GM21723 (cell line): ENCODE data around the gene ATP2A3.

Experiments
- ATAC-seq: cut with Tn5 transposase; IDR thresholded peaks from one replicate; pipeline ENCODE4 v1.9.1; 2021; ENCODE audit warnings: mild to moderate bottlenecking, moderate library complexity; ENCODE audit not compliant: unreplicated experiment

ATP2A3 gene

GRCh38 chr17:3893720-3894116 lies 70.5 kb downstream of the ATP2A3 start:
- ATAC-seq, result no peak

DNA sequence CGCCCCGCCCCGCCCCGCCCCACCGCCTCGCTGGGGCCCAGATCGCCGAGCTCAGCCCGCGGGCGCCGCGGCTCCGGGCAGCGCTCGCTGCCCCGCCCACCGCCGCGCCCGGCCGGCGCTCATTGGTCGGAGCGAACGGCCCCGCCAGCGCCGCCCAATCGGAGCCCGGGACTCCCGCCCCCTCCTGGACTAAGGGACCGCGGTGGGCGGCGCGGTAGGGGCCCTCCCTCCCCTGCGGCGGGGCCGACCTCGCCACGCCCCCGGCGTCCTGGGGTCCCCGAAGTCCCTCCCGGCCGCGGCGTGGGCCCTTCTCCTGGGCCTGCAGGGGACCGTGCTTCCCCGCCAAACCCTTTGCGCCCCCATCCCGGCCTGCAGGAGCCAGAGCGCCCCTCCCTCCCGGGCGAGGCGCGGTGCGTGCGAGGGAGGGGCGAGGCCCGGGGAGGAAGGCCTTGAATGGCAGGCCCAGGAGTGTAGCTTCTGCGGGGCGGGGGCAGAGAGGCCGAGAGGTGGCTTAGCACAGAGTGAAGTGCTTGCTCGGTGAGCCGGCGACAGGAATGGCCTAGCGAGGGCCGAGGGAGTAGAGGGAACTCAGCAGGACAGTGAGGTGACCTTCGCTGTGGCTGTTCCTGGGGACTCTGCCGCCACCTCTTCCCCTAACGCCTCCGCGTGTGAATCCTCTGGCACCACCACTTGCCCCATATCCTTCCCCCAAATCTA lies 71.1 kb downstream of the ATP2A3 start, which contains the start of gene CAMKK1:
Gene CAMKK1 (minus strand): TSS at position 51 of the 717 bp plus-strand sequence. CDS start 7,366 bp downstream, outside the sequence.
- ATAC-seq, result peak; percentile 85

DNA sequence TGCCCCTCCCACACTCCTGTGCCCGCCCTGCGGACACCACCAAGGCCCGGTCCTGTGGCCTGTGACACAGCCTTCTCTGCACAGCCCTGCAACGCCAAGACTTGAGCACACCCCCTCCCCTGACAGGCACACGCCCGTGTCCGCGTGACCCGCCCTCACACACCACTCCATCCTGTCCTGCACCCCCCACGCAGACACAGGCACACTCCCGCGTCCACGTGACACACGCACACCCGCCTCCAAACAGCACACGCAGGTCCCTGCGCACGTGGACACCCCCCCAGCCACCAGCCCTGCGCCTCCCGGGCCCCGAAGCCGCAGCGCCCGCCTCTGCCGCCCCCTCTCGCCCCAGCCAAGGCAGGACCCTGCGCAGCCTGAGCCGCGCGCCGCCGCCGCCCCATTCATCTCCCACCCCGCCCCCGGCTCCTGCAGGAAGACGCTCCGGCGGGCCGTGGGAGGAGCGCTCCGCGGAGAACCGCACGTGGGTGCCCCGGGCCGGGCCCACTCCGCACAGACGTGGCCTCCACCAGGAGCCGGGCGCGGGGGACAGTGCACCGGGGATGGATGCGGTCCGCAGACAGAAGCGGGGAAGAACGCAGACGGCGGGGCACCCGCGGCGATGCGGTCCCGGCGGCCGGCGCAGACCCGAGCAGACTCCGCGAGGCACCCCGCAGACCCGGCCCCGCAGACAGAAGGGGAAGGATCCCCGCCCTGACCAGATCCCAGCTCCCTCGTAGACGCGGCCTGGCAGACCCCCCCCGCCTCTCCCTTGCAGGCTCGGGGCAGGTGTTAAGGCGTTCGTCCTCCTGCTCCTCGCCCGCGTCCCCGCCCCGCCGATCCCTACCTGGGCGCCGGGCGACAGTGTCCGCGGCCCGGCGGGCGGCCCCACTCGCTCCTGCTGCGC lies 71.9 kb downstream of the ATP2A3 start:
- ATAC-seq, result peak; percentile 22

GRCh38 chr17:3891626-3892094 lies 72.6 kb downstream of the ATP2A3 start:
- ATAC-seq, result no peak

GRCh38 chr17:3890878-3891219 lies 73.4 kb downstream of the ATP2A3 start:
- ATAC-seq, result no peak

DNA sequence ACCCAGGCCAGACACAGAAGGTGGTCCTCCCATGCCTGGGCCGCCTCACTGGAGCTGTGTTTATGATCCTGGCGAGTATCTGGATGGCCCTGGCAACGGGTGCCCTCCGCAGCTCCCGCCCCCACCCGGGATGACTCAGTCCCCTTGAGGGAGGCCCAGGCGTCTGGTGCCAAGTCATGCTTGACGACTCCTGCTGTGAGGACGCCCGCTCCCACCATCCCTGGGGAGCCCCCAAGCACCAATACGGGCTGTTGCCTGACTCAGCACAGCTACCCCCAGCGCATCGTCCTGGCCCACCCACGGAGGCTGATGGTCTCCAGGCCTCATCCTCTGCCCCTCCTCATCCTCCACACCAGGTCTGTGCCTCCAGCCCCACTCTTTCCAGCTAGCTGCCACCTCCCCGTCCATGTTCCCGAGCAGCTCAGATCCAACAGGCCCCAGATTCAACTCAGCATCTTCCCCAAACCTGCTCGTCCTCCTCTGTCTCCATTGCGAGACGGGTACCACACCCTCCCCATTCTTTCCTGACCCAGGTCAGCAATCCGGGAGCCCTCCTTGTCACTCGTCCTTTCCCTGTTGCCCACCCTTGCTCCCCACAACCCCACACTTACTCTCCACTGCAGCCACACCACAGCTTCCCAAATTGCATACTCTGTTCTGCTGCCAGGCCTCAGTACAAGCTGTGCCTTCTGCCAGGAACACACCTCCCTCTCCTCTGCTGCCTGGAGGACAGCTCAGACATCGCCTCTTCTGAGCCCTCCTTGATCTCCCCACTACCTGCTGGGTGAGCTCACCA lies 74.0 kb downstream of the ATP2A3 start:
- no peak for ATAC-seq

GRCh38 chr17:3889325-3890012 lies 74.8 kb downstream of the ATP2A3 start:
- no peak for ATAC-seq

DNA sequence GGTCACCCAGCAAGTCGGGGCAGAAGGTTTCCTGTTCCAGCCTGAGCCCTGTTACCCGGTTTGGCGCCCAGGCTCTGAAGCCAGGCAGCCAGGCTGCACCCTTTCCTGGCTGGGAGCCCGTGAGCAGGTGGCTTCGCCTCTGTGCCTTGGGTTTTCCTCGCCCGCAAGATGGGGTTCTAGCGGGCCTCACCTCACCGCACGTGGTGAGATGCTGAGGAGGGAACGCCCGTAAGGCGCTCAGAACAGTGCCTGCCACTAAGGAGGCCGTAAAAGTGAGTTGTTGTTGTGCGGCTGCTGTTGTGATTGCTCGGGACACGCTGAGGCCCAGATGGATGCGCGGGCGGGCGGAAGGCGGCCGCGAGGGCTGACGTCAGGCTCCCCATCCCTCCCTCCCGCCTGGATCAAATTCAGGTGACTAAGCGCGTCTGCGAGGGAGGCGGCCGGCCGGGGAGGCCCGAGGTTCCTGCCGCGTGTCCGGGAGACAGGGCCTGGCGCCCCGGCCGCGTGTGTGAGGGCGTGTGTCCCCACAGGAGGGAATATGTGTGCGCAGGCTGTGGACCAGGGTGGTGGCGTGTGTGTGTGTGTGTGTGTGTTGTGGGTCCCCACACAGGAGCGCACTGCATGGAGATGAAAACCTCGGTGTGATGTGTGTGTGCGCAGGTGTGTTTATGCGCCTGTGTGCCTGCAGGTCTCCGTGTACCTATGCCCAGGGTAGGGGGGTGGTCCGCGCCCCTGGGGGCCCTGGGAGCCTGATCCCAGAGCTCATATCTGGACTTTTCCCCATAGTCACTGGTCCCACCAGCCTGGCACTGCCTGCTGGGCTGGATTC lies 75.7 kb downstream of the ATP2A3 start:
- no peak for ATAC-seq

DNA sequence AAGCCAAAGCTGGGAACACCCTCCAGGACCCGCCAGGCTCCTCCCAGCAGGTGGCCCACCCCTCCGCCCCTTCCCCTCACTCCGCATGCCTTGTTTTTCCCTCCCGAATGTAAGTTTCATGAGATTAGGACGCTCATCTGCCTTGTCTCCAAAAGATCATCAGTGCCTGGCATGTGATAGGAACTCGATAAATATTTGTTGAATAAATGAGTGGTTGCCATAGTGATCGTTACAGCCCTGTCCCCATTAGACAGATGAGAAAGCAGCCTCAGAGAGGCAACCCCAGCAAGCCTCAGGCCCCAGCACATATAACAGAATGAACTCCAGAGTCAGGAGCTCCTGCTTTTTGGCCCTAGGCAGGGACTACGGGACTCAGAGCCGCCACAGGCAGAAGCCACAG lies 76.4 kb downstream of the ATP2A3 start:
- no peak for ATAC-seq

- no peak for ATAC-seq
These were observed 76.8 kb downstream of the ATP2A3 start for GRCh38 chr17:3887394-3887793.

DNA sequence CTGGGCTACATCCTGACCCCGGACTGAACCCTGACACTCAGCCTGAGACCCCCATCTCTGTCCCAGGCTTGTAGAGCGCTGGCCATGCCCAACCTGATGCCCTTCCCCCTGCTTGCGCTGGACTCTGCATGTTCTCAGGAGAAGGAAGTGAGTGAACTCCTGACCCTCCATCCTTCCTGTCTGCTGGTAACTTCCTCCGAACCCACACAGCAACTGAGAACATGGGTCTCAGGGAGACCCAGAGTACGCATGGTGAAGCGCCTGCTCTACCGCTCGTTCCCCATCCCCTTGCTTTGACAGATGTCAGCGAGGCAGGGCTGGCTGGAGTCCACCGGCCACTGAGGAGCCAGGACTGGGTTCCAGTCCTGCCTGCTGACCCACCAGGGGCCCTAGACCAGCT lies 77.5 kb downstream of the ATP2A3 start:
- ATAC-seq, result no peak

- ATAC-seq, result no peak
These were observed 78.3 kb downstream of the ATP2A3 start for GRCh38 chr17:3885970-3886369.

GRCh38 chr17:3885271-3885670 lies 79.0 kb downstream of the ATP2A3 start:
- ATAC-seq, result no peak

- no peak for ATAC-seq
These were observed 80.0 kb downstream of the ATP2A3 start for GRCh38 chr17:3884188-3884587.

DNA sequence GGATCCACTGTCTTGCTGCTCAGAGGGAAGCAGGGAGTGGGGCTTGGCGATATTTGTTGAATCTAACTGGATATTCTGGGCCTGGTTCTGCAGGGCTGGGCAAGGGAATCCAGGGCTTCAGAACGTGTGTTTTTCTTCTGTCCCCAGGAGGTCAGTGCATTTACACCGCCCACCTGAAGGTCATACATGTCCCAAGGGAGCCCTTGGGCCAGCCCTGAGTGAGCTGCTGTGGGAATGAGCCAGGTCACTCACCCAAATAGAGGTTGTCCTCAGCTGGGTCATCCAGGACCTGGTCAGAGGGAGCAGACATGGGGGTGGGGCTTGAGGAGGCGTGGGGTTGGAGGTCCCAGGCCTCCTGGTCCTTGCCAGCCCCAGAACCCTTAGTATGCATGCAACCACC lies 82.0 kb downstream of the ATP2A3 start:
- no peak for ATAC-seq

DNA sequence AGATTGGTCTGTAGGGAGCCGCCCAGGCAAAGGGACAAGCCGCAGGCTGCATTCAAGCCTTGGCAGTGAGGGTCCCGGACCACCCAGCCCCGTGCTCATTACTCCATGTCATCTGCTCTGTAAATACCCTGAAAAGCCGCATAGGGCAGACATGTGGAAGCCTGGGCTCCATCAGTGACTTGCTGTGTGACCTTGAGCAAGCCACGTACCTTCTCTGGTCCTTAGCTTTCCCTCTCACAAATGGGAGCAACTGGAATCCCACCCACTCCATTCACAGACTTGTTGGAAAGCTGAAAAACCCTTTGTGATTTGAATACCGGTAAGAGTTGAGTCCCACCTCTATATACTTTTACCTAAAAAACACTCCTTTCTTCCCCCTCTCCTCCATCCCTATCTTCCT lies 83.3 kb downstream of the ATP2A3 start:
- no peak for ATAC-seq

- ATAC-seq, result no peak
These were observed 84.4 kb downstream of the ATP2A3 start for GRCh38 chr17:3879591-3880417.

- ATAC-seq, result no peak
These were observed 85.1 kb downstream of the ATP2A3 start for GRCh38 chr17:3879186-3879585.

DNA sequence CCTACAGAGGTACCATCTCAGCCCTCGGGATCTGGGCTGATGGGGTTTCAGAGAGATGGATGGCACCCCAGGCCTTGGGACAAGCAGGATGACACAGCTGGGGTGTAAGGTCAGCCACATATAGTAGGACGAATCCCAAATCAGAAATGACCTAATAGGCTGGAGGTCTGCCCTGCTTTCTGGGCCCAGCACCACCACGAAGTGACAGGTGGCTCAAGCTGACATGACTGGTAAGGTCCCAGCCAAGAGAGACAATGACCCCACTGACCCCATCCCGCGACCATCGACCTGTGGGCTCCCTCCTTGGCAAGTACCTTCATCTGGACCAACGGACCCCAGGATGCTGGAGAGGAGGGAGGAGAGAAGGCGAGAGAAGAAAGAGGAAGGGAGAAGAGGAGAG lies 87.0 kb downstream of the ATP2A3 start:
- ATAC-seq, result no peak
